Lung (tissue), 12 donors: ENCODE measurements around the gene DBH. TPM values are rescaled to one million over a fixed set of nuclear protein-coding genes. Genes with fewer than 3 reads are reported as not detected.

Source experiments
- ATAC-seq: fragments of 200-7000 bp; cut with Tn5 transposase; one replicate; pipeline ENCODE4 v1.9.1; 2020; ENCODE audit warnings: moderate number of reproducible peaks; ENCODE audit not compliant: insufficient read depth, low FRiP score
- DNase-seq, 3 donors: peaks; one replicate each; pipeline ENCODE4 v3.0.0-alpha.2; 2013 to 2017
- H3K27ac ChIP-seq, 2 donors: one replicate each; pipeline ENCODE4 v1.5.1; 2013; ENCODE audit warnings: mild to moderate bottlenecking in 2 of 2, moderate library complexity in 2 of 2, control low read depth in 1 of 2, inconsistent platforms in 1 of 2, low read depth in 1 of 2, low read length in 1 of 2
- H3K27me3 ChIP-seq, 3 donors: one replicate each; pipeline ENCODE4 v1.5.1; 2013; ENCODE audit warnings: low read length in 2 of 3; ENCODE audit not compliant: control insufficient read depth in 3 of 3, insufficient read depth in 3 of 3
- H3K36me3 ChIP-seq, 4 donors: one replicate each; pipeline ENCODE4 v1.5.1; 2013; ENCODE audit warnings: low read length in 4 of 4, mild to moderate bottlenecking in 1 of 4, moderate library complexity in 1 of 4; ENCODE audit not compliant: control insufficient read depth in 4 of 4, insufficient read depth in 4 of 4
- H3K4me1 ChIP-seq, 5 donors: one replicate each; pipeline ENCODE4 v1.5.1; 2013; ENCODE audit warnings: low read length in 5 of 5, mild to moderate bottlenecking in 2 of 5, moderate library complexity in 1 of 5; ENCODE audit not compliant: control insufficient read depth in 5 of 5, insufficient read depth in 5 of 5
- H3K4me3 ChIP-seq: one replicate; pipeline ENCODE4 v1.5.1; 2013; ENCODE audit warnings: mild to moderate bottlenecking, control low read depth, moderate library complexity
- H3K9ac ChIP-seq, 2 donors: one replicate each; pipeline ENCODE4 v1.5.1; 2013; ENCODE audit warnings: low read length in 2 of 2, control low read depth in 1 of 2; ENCODE audit not compliant: insufficient read depth in 1 of 2
- H3K9me3 ChIP-seq, 4 donors: one replicate each; pipeline ENCODE4 v1.5.1; 2013; ENCODE audit warnings: low read length in 3 of 4, mild to moderate bottlenecking in 1 of 4, moderate library complexity in 1 of 4; ENCODE audit not compliant: control insufficient read depth in 4 of 4, insufficient read depth in 3 of 4
- WGBS, 2 donors: extraction: QIAGEN DNeasy Blood & Tissue Kit; methylation state at CpG; one replicate each; pipeline ENCODE4 v1.1.7; 2013; 5-methylcytosine and 5-hydroxymethylcytosine counted together
- polyA plus RNA-seq, 2 donors: library from polyadenylated mRNA; stranded (reverse); fragments of 200-250 nt; gene quantifications; one replicate each; pipeline ENCODE4 v1.2.1, GENCODE V29; 2013
- total RNA-seq, 2 donors: library from RNA; depleted of rRNA in 1 of 2; stranded (reverse); fragments of >200 nt in 1 of 2; gene quantifications; one replicate each; pipeline ENCODE4 v1.2.1, GENCODE V29; 2014 to 2021
- TF ChIP-seq, protein P1 (sequence below): IDR thresholded peaks from 2 replicates; pipeline ENCODE4 v1.5.1; 2012; ENCODE audit warnings: mild to moderate bottlenecking; ENCODE audit errors: control extremely low read depth, extremely low read depth
- donor health status: control.
- donor health status: control.
- donor health status: Bipolar disorder and iron deficiency.
- donor health status: healthy.
- donor health status: DM: yes; HTN: yes; CAD: no.

Gene DBH
- total and polyA plus RNA-seq, 4 donors: 0.06 to 0.48 (median 0.08) TPM

DNA sequence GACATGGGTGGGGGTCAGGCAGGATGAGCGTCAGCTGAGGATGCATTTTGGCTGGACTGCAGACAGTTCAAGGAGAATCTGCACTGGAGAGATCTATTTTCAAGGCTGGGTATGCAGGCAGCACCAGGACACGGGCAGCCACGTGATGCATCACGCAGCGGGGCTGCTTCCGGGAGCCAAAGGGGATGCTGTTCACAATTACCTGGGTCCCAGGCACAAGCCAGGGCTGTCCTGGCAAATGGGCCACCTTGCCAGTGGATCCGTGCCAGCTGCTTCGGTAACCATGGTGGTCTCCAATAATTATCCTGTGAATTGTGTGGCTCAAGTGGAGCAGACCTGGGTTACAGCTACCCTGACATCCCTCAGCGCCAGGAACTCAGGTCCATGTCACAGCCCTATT is 17.5 kb downstream of the DBH start:
- H3K27me3 ChIP-seq: peaks cover 0 to 37% (median 9%) of the 10 kb centered on the region in 3 donors
- TF ChIP-seq, protein P1, sequence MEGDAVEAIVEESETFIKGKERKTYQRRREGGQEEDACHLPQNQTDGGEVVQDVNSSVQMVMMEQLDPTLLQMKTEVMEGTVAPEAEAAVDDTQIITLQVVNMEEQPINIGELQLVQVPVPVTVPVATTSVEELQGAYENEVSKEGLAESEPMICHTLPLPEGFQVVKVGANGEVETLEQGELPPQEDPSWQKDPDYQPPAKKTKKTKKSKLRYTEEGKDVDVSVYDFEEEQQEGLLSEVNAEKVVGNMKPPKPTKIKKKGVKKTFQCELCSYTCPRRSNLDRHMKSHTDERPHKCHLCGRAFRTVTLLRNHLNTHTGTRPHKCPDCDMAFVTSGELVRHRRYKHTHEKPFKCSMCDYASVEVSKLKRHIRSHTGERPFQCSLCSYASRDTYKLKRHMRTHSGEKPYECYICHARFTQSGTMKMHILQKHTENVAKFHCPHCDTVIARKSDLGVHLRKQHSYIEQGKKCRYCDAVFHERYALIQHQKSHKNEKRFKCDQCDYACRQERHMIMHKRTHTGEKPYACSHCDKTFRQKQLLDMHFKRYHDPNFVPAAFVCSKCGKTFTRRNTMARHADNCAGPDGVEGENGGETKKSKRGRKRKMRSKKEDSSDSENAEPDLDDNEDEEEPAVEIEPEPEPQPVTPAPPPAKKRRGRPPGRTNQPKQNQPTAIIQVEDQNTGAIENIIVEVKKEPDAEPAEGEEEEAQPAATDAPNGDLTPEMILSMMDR: no peak
- H3K9ac ChIP-seq: no peak overlapping the region
- no peaks in the 10 kb centered on the region for H3K9me3 ChIP-seq
- ATAC-seq (no peak), DNase-seq (no peak)
- H3K4me3 ChIP-seq: no peak overlapping the region
- peaks cover 0 to 5% (median 4%) of the 10 kb centered on the region in 5 donors for H3K4me1 ChIP-seq
- H3K36me3 ChIP-seq: no peaks in the 10 kb centered on the region
- no peak overlapping the region for H3K27ac ChIP-seq
- WGBS, 2 donors: 74 to 77% methylated on average over 9 of the region's 9 CpGs

GRCh38 chr9:133654736-133655657 is 18.8 kb downstream of the DBH start:
- Histone ChIP-seq H3K9ac (no peak overlapping the region), H3K27ac (no peak overlapping the region), H3K27me3 (peaks cover 0 to 37% (median 9%) of the 10 kb centered on the region in 3 donors), H3K36me3 (no peaks in the 10 kb centered on the region), H3K4me3 (no peak overlapping the region), H3K4me1 (peaks cover 0 to 14% (median 5%) of the 10 kb centered on the region in 5 donors), H3K9me3 (no peaks in the 10 kb centered on the region)
- ATAC-seq: no peak
- 57 to 61% methylated on average over 38 of the region's 38 CpGs for WGBS, 2 donors
- DNase-seq: no peak
- TF ChIP-seq, protein P1: no peak

DNA sequence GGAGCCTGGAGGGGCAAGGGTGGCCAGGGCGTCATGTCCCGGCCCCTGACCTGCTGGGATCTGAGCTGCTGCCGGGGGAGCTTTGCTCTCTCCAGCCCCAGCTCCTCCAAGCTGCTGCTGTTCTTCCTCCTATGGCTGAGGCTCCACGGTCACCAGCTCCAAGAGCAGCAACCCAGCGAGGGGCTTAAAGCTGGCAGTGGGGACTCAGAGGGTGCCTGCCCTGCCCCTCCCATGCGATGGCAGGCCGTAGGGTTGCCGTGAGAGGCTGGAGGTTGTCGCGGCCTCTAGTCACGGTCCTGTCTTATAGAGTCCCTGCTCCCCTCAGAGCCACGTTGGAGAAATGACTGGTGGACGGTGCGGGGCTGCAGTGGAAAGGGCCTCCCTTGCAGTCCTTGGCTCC is 19.5 kb downstream of the DBH start:
- WGBS, 2 donors: 57 to 65% methylated on average over 14 of the region's 14 CpGs
- no peak for ATAC-seq
- Histone ChIP-seq H3K36me3 (no peaks in the 10 kb centered on the region), H3K27me3 (peaks cover 0 to 37% (median 9%) of the 10 kb centered on the region in 3 donors), H3K4me1 (peaks cover 0 to 14% (median 5%) of the 10 kb centered on the region in 5 donors), H3K27ac (no peak overlapping the region), H3K4me3 (no peak overlapping the region), H3K9ac (no peak overlapping the region), H3K9me3 (no peaks in the 10 kb centered on the region)
- TF ChIP-seq, protein P1: no peak
- DNase-seq: no peak
